ENCODE results near the gene JHY.

- TF ChIP-seq CTCF (IDR thresholded peaks at IDR 0.05; ENCODE audit: low read depth, low read length, missing input control): no peak
- TF ChIP-seq TAF1 (conservative IDR thresholded peaks at IDR 0.05): no peak
- TF ChIP-seq YY1 (IDR thresholded peaks at IDR 0.05): no peak
- TF ChIP-seq MAX (IDR thresholded peaks at IDR 0.05): no peak
- TF ChIP-seq JUND (IDR thresholded peaks at IDR 0.05): no peak
- no peak for TF ChIP-seq RAD21 (IDR thresholded peaks at IDR 0.05)
- no peak for TF ChIP-seq ZBTB33 (IDR thresholded peaks at IDR 0.05)
- no peak for TF ChIP-seq EGR1 (IDR thresholded peaks at IDR 0.05; ENCODE audit: low read depth in 2 of 2)
- TF ChIP-seq RXRA (IDR thresholded peaks at IDR 0.05): no peak
- TF ChIP-seq HNF4G (IDR thresholded peaks at IDR 0.05): no peak
- TF ChIP-seq REST (IDR thresholded peaks at IDR 0.05): no peak
- no peak for TF ChIP-seq ATF3 (IDR thresholded peaks at IDR 0.05)
These were observed 68.7 kb downstream of the JHY start for GRCh38 chr11:122951211-122951610.
